Gastroesophageal sphincter (tissue), 3 donors: ENCODE measurements around the gene TEX13B.

Source experiments
- CTCF ChIP-seq, 4 experiments: fragments of 200-600 bp in 2 of 4; fragments of 450-650 bp in 2 of 4; sonication (generic) in 1 of 4; IDR thresholded peaks; one replicate each; pipeline ENCODE4 v1.5.1; 2017 to 2019; ENCODE audit warnings: antibody characterized with exemption in 4 of 4, mild to moderate bottlenecking in 2 of 4, moderate library complexity in 2 of 4
- EP300 ChIP-seq: sonication (generic); formaldehyde crosslinking; IDR thresholded peaks from one replicate; pipeline ENCODE4 v1.6.1; 2017; ENCODE audit warnings: antibody characterized with exemption, mild to moderate bottlenecking
- POLR2A ChIP-seq, 2 donors: fragments of 450-650 bp; IDR thresholded peaks; one replicate each; pipeline ENCODE4 v1.6.1; 2017; ENCODE audit warnings: antibody characterized with exemption in 2 of 2, mild to moderate bottlenecking in 2 of 2, moderate library complexity in 1 of 2
- POLR2AphosphoS5 ChIP-seq: sonication (generic); formaldehyde crosslinking; IDR thresholded peaks from one replicate; pipeline ENCODE4 v1.6.1; 2017; ENCODE audit warnings: antibody characterized with exemption

- TF ChIP-seq CTCF (IDR thresholded peaks at IDR 0.05), result no peak
- no peak for TF ChIP-seq POLR2A (IDR thresholded peaks at IDR 0.05)
- TF ChIP-seq EP300, result no peak
- TF ChIP-seq POLR2AphosphoS5, result no peak
Observed at GRCh38 chrX:107971636-107972035, 10.5 kb downstream of the TEX13B start.
